ENCODE results near the gene SUCLG1. TPM values are rescaled to one million over a fixed set of nuclear protein-coding genes. Genes with fewer than 3 reads are reported as not detected.
"Not testable (repeated sequence)": the region's sequence is repeated elsewhere in the genome, so short reads cannot be mapped to it uniquely, and the experiment has no call there.

SUCLG1 gene
- 91.1 TPM for total RNA-seq
- long read RNA-seq, transcript SUCLG1-201 (9 exons, 1,475 nt) = major isoform, 268 of 298 reads
- long read RNA-seq, partial matches to known transcripts = 18 of 298 reads
- long read RNA-seq, other reads (novel, unspliced or antisense) = 12 of 298 reads

DNA sequence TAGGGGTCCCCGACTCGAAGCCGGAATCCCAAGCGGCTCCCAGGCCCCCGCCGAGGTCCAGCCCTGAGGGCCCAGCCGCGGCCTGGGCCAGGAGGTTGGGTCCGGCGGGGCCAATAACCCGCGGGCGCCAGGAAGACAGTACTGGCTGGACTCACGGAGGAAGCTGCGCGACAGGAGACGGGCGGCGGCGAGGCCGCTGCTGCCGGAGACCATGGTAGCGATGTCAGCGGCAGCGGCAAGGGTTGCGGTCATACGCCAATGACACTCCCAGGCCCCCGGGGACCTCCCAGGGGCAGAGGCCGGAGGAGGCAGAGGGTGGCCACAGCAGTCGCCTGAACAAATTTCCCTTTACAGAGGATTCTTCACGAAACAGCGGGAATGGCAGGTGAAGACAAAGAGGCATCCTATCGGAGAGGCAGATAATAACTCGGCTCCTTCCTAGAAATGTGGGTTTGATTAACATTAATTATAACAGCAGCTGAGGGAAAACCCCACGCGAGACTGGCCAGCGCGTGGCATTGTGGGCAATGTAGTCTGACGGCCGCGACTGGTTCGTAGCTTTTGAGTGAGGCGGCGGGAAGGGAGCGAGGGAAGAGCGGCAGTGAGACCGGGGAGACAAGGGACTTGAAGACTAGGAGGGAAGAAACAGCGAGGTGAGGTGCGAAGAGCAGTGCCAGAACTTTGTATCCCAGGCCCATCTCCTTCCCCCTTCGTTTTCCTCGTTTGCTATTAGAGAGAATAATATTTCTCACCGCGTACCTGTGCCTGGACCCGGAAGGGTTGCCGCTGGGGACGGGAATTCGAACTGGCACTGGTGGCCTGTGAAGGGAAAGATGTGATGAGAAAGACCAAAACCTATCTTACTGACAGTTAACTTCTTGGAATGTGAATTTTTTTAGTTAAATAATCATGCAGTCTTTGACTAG is at the start of gene SUCLG1:
TSS of gene SUCLG1 (minus strand) at position 263 of the 926 bp plus-strand sequence. CDS start at position 252, 11 bp downstream.
- peak; percentile 94 for DNase-seq (ENCODE audit: low spot score)

DNA sequence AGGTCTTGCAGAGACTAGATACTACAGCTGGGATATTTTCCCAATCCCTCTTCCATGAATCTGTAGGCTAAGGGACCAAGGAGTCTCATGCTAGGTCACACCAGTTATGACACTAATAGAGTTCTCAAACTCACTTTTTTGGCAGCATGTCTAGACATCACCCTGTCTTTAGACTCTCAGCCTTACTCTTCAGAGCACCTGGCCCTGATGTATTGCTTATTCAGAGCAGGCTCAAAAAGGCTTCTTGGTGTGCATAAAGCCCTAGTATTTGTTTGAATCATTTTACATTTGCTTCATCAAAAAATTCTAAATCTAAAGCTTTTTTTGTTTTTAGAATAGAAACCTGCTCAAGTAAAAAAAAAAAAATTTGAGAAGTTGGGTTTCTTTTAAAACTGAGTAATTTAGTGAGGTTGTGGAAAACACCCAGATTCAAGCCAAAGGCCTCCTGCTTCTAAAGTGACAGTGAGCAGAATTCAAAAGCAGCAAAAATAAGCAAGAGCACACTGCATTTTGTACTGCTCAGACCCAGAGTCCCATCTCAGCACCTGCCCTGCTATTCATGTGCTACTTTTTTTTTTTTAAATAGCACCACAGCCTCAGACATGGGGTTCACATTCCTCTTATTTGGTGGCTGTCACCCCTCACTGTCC is 39.2 kb upstream of the SUCLG1 start:
- DNase-seq (ENCODE audit: low spot score) = no peak

DNA sequence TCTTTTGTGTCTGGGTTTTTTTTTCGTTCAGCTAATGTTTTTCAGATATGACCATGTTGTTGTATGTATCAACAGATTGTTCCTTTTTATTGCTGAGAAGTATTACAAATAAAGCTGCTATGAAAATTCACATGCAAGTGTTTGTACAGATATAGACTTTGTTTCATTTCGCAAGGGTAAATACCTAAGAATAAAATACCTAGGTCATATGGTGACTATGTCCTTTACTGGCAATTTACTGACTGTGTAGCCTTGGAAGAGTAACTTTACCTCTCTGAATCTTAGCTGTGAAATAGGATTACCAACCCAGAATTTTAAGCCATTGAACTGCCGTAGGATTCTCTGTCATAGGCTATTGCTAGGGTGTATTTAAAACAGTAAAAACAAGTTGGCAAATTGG is 38.2 kb upstream of the SUCLG1 start:
- no peak for DNase-seq (ENCODE audit: low spot score)

DNA sequence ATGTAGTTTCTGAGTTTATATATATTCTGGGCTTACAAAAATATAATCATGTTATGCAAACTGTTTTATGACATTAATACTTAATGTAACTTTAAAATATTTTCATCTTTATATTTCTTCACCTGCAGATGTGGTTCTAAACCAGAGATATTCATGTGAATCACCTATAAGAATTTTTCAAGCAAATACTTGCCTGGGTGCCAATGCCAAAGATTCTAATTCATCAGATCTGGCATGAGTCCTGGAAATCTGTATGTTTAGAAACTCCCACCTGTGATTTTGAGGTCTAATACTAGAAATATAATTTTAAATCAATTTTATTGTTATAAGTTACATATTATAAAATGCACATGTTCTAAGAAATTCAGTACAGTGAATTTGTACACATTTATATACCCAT is 37.3 kb upstream of the SUCLG1 start:
- DNase-seq (ENCODE audit: low spot score) = no peak

GRCh38 chr2:84495539-84496146 is 36.6 kb upstream of the SUCLG1 start:
- DNase-seq (ENCODE audit: low spot score) = no peak

DNA sequence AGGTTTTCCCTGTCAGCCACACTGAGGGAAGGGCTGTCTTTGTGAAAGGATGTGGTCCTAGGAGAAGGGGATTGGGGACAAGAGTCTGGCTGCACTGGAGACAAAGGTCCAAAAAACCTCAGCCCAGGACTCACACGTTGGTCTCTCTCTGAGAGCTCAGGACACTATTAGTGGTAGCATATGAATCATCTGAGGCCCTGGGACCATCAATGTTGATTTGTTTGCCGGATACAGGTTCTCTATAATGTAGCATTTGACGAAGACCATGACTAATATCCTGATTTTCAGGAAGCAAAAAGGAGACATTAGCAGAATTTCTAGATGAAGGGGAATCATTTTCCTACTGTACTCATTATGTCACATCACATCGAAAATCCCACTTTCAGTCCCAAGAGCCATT is 35.0 kb upstream of the SUCLG1 start:
- no peak for DNase-seq (ENCODE audit: low spot score)

DNA sequence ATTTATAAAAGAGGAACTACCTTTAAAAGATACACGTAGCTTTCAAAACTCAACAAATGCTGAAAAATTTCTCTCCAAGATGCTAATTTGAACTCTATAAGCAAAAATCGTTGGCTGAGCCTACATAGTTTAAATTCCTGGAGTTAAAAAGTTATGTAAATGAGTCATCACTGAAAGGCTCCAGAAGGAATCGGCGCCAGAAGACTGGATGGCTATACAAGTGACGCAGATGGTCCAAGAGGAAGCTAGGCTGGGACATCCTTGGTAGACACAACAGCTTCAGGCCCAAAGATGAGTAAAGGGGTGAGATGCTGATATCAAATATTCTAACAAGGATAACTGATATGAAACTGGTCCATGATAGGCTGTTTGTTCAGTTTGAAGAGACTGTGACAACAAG is 34.4 kb upstream of the SUCLG1 start:
- no peak for DNase-seq (ENCODE audit: low spot score)

GRCh38 chr2:84492571-84492970 is 33.5 kb upstream of the SUCLG1 start:
- DNase-seq (ENCODE audit: low spot score) = no peak

GRCh38 chr2:84491741-84492140 is 32.7 kb upstream of the SUCLG1 start:
- no peak for DNase-seq (ENCODE audit: low spot score)

- DNase-seq (ENCODE audit: low spot score) = no peak
Measured at GRCh38 chr2:84491256-84491655, 32.2 kb upstream of the SUCLG1 start.

- DNase-seq (ENCODE audit: low spot score) = no peak
Measured at GRCh38 chr2:84487298-84487996, 28.4 kb upstream of the SUCLG1 start.

DNA sequence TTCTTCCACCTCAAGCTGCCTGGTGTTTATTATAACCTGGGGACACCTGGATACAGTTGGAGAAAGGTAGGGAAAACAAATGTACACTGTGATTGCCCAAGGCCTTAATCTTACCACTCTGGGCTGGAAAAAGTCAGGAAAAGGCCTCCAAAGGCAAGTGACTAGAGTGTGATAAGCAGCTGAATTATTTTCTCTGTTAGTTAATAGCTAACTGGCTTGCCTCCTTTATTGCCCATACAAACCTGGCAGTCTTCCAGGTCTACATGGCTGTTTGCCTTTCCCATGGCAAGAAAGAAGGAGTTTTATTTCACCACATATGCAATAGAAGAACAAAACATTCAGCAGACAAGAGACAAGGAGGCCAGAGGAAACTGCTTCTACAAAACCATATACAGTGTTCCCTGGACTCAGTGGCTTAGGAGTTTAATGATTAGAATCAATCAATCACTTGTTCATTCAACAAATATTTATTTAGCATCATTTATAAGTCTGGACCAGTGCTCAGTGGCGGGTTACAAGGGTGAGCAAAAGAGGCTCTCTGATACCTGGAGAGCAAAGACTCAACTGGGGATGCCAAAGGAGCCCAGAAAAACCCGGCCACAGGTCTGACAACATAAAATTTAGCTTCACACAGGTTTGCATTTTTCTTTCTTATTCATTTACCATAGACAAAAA is 27.5 kb upstream of the SUCLG1 start:
- no peak for DNase-seq (ENCODE audit: low spot score)

- no peak for DNase-seq (ENCODE audit: low spot score)
Measured at GRCh38 chr2:84483320-84483719, 24.2 kb upstream of the SUCLG1 start.

- DNase-seq (ENCODE audit: low spot score) = no peak
Measured at GRCh38 chr2:84482603-84483002, 23.5 kb upstream of the SUCLG1 start.

DNA sequence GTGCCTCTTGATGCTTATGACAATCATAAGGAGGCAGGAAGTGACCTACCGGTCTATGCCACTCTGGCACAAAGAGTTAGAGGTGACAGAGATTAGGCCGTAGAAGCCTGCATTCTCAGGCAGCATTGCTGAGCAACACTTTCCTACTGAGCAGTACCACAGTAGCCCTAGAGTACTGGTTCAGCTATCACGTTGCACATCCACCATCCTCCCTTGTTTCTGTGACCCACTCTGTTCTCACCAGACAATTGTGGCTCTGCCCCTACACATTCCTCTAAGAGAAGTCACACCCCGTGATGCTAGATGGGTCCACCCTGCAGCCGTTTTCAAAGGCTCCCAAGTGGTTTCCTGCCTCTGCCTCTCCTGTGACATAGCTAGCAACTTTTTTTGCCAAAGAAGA is 22.6 kb upstream of the SUCLG1 start:
- DNase-seq (ENCODE audit: low spot score) = no peak

GRCh38 chr2:84478867-84479266 is 19.8 kb upstream of the SUCLG1 start:
- DNase-seq (ENCODE audit: low spot score) = no peak

- no peak for DNase-seq (ENCODE audit: low spot score)
Measured at GRCh38 chr2:84477886-84478285, 18.8 kb upstream of the SUCLG1 start.

DNA sequence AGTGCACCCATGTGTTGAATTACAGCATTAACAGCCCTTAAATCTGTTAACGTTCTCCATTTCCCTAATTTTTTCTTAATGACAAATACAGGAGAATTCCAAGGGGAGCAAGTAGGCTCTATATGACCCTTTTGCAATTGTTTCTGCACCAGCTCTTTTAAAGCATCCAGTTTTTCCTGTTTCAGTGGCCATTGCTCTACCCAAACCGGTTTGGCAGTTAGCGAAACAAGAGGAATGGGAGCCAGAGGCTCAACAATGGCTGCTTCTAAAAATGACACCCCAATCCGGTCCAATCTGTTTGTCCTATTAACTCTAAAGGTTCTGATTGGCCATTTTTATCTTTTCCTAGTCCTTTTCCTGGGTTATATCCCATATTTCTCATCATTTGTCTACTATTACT is 15.1 kb upstream of the SUCLG1 start:
- no peak for DNase-seq (ENCODE audit: low spot score)

GRCh38 chr2:84472856-84473565 is 13.9 kb upstream of the SUCLG1 start:
- DNase-seq (ENCODE audit: low spot score) = no peak

GRCh38 chr2:84472423-84472822 is 13.3 kb upstream of the SUCLG1 start:
- DNase-seq (ENCODE audit: low spot score) = not testable (repeated sequence)

All from mesenteric fat pad (tissue), 1 donor.